GM19395 (cell line): Measurements from ENCODE around the gene B3GNT2.
"Not testable (repeated sequence)": the region's sequence is repeated elsewhere in the genome, so short reads cannot be mapped to it uniquely, and the experiment has no call there.

Experiments
- ATAC-seq: cut with Tn5 transposase; IDR thresholded peaks from one replicate; pipeline ENCODE4 v1.9.1; 2021; ENCODE audit warnings: mild to moderate bottlenecking, moderate library complexity; ENCODE audit not compliant: unreplicated experiment

The B3GNT2 gene

GRCh38 chr2:62185475-62186155 is 10.3 kb upstream of the B3GNT2 start:
- no peak for ATAC-seq

- no peak for ATAC-seq
Observed at GRCh38 chr2:62186156-62186905, 9.6 kb upstream of the B3GNT2 start.

DNA sequence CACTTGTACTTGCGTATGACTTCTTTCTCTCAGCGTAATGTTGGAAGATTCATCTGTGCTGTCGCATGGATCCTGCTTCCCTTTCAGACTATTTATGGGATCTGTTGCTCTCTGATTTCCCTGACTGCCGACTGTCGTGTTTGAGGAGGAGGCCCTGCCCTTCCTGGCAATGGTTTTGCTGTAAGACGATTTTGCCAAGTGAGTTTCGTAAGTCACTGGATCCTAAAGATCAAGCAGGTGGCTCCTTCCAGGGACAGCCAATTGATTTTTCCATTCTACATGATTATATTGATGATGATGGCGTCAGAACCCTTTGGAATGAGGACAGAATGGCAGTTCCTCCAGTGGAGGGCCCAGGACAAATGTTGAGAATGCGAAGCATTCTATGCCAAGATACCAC is 8.7 kb upstream of the B3GNT2 start:
- ATAC-seq = no peak

DNA sequence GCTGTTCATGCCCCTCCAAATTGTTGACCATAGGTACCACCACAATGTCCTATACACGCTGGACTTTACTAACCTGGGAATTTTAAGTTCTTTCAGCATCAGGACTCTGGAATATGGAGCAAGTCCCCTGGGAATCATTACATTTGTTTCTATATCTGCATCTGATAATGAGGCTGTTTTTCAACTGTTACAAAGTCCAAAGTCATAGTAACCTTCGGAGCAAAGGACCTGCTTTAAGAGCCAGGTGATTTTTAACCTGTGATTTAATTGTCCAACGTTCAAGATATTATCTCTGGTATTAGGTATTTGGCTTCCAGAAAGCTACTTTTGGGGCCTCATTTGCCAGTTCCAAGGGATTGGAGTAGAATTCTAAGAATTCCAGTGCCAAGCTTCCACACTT is 7.5 kb upstream of the B3GNT2 start:
- ATAC-seq = no peak

- ATAC-seq = no peak
Observed at GRCh38 chr2:62189196-62189595, 6.7 kb upstream of the B3GNT2 start.

GRCh38 chr2:62192811-62193210 is 3.1 kb upstream of the B3GNT2 start:
- ATAC-seq = no peak

GRCh38 chr2:62194558-62195420 is 1.1 kb upstream of the B3GNT2 start:
- no peak for ATAC-seq

DNA sequence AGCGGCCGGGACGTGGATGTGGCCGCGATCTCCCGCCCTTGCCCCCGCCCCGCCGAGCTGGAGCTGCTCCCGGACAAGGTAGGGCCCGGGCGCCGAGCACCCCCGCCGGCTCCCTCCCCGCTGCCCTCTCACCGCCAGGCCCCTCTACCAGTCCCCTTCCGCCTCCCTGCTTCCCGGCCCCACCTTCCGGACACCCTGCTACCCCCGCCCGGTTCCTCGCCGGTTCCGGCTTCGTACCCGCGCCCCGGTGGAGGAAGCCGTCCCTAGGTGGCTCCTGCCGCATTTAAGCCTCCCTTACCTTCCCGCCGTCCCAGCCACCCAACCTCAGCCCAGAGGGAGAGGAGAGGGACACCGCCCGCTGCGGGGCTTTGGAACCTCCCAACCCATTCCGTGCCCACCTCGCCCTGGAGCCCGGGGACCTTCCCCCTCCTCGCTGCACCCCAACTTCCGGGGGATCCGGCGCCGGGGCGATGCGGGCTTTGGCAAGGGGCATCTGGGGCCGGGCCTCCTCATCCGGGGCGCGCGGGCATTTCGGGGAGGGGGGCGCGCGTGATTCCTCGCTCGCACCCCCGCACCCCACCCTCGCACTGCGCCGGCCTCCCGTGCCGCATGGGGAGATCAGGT is 475 bp downstream of the B3GNT2 start:
- peak; percentile 26 for ATAC-seq

GRCh38 chr2:62197011-62197924 is 1.4 kb downstream of the B3GNT2 start:
- ATAC-seq = no peak

DNA sequence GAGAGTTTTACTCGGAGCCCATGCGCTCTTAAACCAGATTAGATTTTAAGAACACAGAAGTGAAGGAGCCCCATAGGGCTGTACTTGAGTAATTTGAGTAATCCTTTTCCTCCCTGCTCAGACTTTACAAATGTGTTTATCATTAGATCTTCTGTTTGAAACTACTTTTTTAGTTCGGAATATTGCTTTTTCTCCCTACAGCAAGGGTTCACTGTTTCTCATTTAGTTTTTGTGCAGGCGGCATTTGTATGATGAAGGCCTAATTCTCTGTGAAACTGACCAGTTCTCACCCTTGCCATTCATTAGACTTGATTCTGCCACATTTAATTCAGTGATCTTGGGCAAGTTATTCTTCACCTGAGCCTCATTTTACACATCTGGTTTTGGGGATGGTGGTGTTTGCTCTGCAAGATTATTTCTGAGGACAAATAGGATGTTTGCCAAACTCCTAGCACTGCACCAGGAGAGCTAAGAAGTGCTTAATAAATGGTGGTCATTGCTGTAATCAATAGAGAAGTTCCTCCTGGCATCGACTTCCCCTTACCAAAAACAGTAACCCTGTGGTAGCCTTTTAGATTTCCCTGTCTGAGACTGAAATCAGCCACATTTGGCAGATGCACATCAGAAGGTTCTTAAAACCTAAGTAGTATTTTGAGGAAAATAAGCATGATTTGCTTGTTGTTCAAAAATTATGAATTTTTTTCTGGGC is 2.2 kb downstream of the B3GNT2 start:
- no peak for ATAC-seq

DNA sequence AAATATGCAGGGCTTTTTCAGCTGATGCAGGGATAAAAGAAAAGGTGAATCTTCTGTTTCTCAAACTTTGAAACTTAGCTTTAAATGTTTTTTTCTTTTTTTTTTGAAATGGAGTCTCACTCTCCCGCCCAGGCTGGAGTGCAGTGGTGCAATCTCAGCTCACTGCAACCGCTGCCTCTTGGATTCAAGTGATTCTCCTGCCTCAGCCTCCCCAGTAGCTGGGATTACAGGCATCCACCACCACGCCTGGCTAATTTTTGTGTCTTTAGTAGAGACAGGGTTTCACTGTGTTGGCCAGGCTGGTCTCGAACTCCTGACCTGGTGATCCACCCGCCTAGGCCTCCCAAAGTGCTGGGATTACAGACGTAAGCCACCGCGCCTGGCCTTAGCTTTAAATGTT is 2.9 kb downstream of the B3GNT2 start:
- ATAC-seq = not testable (repeated sequence)

DNA sequence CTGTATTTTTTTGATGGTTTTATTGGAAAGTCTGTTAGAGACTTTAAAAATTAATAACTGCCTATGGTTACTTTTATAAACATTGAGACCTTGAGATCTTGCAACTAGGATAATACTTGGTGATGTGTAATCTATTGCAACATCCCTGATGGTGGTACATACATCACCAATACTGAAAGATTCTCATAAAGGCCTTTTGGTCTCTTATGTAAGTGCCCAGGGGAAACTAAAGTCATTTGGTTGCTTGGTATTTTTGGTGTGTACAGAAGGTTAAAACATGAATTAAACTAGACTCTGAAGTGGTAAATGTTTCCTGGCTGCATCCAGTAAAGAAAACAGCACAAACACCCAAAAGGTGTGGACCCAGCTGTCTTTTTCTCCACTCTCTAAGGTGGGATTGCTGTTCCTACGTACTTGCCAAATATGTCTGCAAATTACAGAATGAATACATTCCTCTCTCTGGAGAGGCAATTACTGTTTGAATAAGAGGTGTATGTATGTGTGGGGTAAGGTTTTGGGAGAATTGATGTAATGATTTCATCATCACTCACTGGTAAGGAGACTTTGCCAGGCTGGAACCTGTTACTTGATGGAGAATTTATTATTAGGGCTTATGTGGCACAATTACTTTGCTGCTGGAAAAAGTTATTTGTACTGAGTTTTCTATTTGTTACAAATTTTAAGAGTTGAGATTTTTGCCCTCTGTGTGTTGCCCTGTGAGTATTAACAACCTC is 3.6 kb downstream of the B3GNT2 start:
- no peak for ATAC-seq

DNA sequence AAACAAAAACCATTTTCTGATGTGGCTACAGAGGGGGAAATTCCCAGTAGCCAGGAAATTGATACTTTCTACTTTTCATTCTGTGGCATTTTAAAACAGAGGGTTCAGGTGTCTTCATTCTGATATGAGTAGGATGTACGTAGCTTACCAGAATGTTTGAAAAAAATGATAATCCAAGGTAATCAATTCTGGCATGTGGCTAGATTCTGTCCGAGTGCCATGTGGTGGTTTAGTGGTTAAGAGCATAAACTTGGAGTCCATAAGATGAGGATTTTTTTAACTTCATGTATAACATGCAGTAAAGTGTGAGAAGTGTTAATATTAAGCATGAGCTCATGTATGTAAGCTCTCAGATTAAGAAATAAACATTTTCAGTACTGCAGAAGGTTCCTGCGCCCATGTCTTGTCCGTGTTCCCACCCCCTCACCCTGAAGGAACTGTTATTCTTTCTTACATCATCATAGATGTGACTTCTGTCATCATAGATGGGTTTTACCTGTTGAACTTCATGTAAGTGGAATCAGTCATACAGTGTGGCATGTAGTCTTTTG is 4.5 kb downstream of the B3GNT2 start:
- ATAC-seq = no peak

DNA sequence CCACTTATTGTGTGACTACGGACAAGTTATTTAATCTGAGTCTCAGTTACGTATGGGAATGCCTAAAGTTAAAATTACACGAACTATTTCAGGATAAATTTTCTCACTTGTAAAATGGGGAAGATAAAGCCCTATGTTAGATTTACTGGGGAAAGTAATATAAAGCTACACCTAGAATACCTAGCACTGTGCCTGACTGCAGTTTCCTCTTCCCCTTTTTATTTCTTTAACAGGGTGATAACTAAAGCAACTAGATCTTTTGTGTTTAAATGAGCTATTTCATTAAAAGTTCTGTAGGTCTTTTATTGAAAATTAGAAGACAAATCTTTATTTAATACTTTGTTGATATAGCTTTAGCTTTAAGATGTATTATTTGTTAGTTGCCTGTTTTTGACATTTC is 5.0 kb downstream of the B3GNT2 start:
- ATAC-seq = no peak

GRCh38 chr2:62201307-62201706 is 5.4 kb downstream of the B3GNT2 start:
- ATAC-seq = no peak

DNA sequence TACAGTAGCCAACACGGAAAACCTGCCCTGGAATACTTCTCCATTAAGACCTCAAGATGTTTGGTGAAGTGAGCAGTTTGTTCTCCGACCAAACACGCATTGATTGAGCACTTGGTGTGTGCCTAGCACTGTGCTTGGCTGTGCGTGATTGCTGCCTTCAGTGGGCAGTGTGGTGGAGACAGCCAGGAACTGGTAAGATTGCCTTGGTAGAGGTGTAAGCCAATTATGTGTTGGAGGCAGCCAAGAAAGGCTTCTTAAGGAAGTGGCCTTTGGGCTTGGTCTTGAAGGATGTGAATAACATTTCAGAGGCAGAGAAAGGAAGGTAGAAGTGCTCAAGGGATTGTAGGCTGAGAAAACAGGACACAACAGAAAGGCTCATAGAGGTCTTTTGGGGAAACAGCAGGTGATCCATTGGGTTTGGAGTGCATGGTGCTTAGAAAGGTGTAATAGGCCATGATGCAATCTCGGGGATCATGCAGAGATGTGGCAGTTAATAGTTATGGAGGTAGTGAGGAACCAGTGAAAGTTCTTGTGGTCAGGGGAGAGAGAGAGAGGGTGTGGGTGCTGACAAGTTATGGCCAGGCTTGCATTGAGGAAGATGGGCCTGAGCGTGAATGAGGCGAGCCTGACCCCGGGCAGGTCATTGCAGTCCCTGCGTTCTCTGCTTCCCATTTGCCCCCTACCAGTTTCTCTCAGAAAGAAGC is 6.3 kb downstream of the B3GNT2 start:
- ATAC-seq = peak; percentile 60

DNA sequence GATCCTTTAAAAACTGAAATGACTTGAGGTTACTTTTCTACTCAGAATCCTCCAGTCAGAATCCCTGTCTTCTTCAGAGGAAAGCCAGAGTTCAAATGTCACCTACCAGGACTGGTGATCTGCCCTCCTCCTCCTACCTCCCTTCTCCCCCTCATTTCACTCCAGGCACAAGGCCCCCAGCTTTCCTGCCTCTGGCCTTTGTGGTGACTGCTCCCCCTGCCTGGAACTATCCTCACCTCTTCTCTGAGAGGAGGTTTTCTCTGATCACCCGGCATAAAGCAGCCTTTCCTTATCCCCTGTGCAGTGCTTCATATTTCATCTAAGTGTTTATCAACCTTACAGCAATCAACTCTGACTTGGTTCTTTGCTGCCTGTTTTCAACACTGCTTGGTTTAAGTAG is 6.8 kb downstream of the B3GNT2 start:
- no peak for ATAC-seq

GRCh38 chr2:62203459-62203858 is 7.5 kb downstream of the B3GNT2 start:
- no peak for ATAC-seq
